H1 (cell line): ENCODE results near the gene CELF2. TPM values are rescaled to one million over a fixed set of nuclear protein-coding genes. Genes with fewer than 3 reads are reported as not detected.
A peak's percentile ranks its signal among the peaks of the same experiment; 100 is the strongest.

ENCODE experiments used
- CTCF ChIA-PET: fragments of 300-600 bp; sonication (Branson Sonifier 250); formaldehyde crosslinking; loops from one replicate; lab custom pipeline; 2021; ENCODE audit not compliant: partially characterized antibody; lab: Charles Lee
- POLR2A ChIA-PET: fragments of 300-600 bp; sonication (Branson Sonifier 250); formaldehyde crosslinking; loops from one replicate; lab custom pipeline; 2021; ENCODE audit warnings: inconsistent platforms; ENCODE audit not compliant: partially characterized antibody; lab: Charles Lee
- DNase-seq, 2 experiments: peaks; one replicate each; pipeline versions ENCODE4 v3.0.0 to v3.0.0-alpha.2; 2010 to 2022; ENCODE audit warnings: low spot score in 2 of 2, low read depth in 1 of 2, mixed read lengths in 1 of 2
- FAIRE-seq: peaks from 2 replicates; lab custom pipeline; 2011; peaks lifted over from hg19 to GRCh38; lab: Jason Lieb, UNC
- H2AFZ ChIP-seq: 2 replicates; pipeline ENCODE4 v1.8.1; 2012; ENCODE audit warnings: low read length, inconsistent platforms
- H2AK5ac ChIP-seq: 2 replicates; pipeline ENCODE4 v1.6.1; 2013; ENCODE audit warnings: low read depth, low read length
- H2BK120ac ChIP-seq: replicated peaks from 2 replicates; pipeline ENCODE3; 2013; ENCODE audit warnings: low read depth, low read length, inconsistent platforms
- H2BK12ac ChIP-seq: 2 replicates; pipeline ENCODE4 v1.6.1; 2013; ENCODE audit warnings: low read depth, low read length
- H2BK15ac ChIP-seq: 2 replicates; pipeline ENCODE4 v1.6.1; 2013; ENCODE audit warnings: low read length
- H2BK20ac ChIP-seq: 2 replicates; pipeline ENCODE4 v1.6.1; 2013; ENCODE audit warnings: low read length
- H2BK5ac ChIP-seq: 2 replicates; pipeline ENCODE4 v1.6.1; 2013; ENCODE audit warnings: low read depth, low read length
- H3K14ac ChIP-seq: 2 replicates; pipeline ENCODE4 v1.6.1; 2013; ENCODE audit warnings: inconsistent platforms; ENCODE audit not compliant: insufficient read length
- H3K18ac ChIP-seq: 2 replicates; pipeline ENCODE4 v1.6.1; 2013; ENCODE audit warnings: low read length; ENCODE audit errors: extremely low read depth
- H3K23ac ChIP-seq: 2 replicates; pipeline ENCODE4 v1.6.1; 2013; ENCODE audit warnings: inconsistent platforms; ENCODE audit not compliant: insufficient read length
- H3K23me2 ChIP-seq: 2 replicates; pipeline ENCODE4 v1.6.1; 2013; ENCODE audit warnings: low read depth, low read length
- H3K27ac ChIP-seq: 2 replicates; pipeline ENCODE4 v1.6.1; 2011; ENCODE audit warnings: low read depth, low read length, inconsistent platforms
- H3K27me3 ChIP-seq, 4 experiments: replicated peaks in 1 of 4; 1 replicate in 1 of 4; 2 replicates in 3 of 4; pipeline versions ENCODE4 v1.6.1 to v1.8.1; 2011 to 2013; ENCODE audit warnings: low read length in 3 of 4, mild to moderate bottlenecking in 3 of 4, inconsistent platforms in 2 of 4, mixed read lengths in 2 of 4, moderate library complexity in 1 of 4; ENCODE audit not compliant: control insufficient read depth in 3 of 4, insufficient read depth in 3 of 4; ENCODE audit errors: extremely low read depth in 1 of 4
- H3K36me3 ChIP-seq, 4 experiments: 2 replicates each; pipeline versions ENCODE4 v1.6.1 to v1.8.1; 2011 to 2013; ENCODE audit warnings: mild to moderate bottlenecking in 4 of 4, low read length in 3 of 4, moderate library complexity in 2 of 4, control low read depth in 1 of 4, inconsistent platforms in 1 of 4; ENCODE audit not compliant: insufficient read depth in 4 of 4, control insufficient read depth in 2 of 4
- H3K4ac ChIP-seq: replicated peaks from 2 replicates; pipeline ENCODE3; 2013; ENCODE audit warnings: low read length, low read depth, mixed read lengths, inconsistent platforms; ENCODE audit not compliant: insufficient read length
- H3K4me1 ChIP-seq, 4 experiments: replicated peaks in 1 of 4; 1 replicate in 1 of 4; 2 replicates in 3 of 4; pipeline versions ENCODE4 v1.6.1 to v1.8.1; 2011 to 2013; ENCODE audit warnings: low read length in 3 of 4, inconsistent platforms in 2 of 4, mixed read lengths in 1 of 4; ENCODE audit not compliant: insufficient read depth in 4 of 4, control insufficient read depth in 3 of 4
- H3K4me2 ChIP-seq, 2 experiments: 2 replicates each; pipeline versions ENCODE4 v1.6.1 to v1.8.1; 2011 to 2013; ENCODE audit warnings: low read depth in 2 of 2, low read length in 2 of 2, control low read depth in 1 of 2, inconsistent platforms in 1 of 2, mild to moderate bottlenecking in 1 of 2; ENCODE audit not compliant: insufficient read depth in 1 of 2
- H3K4me3 ChIP-seq, 4 experiments: fragments of 200-600, 300-600 bp in 1 of 4; sonication (generic), shearing (Covaris generic), sonication (Bioruptor Twin) in 1 of 4; 2 replicates each; pipeline versions ENCODE4 v1.5.1 to v1.8.1; 2011 to 2016; ENCODE audit warnings: low read length in 4 of 4, low read depth in 3 of 4, control low read depth in 2 of 4, inconsistent platforms in 2 of 4, mild to moderate bottlenecking in 2 of 4, mixed read lengths in 1 of 4, moderate library complexity in 1 of 4; ENCODE audit not compliant: insufficient read depth in 2 of 4; ENCODE audit errors: extremely low read depth in 1 of 4
- H3K56ac ChIP-seq: replicated peaks from 2 replicates; pipeline ENCODE3; 2013; ENCODE audit warnings: low read depth, mild to moderate bottlenecking, mixed read lengths, low read length, inconsistent platforms; ENCODE audit not compliant: insufficient read length
- H3K79me1 ChIP-seq: 2 replicates; pipeline ENCODE4 v1.6.1; 2013; ENCODE audit warnings: low read depth, low read length, control low read depth
- H3K79me2 ChIP-seq, 2 experiments: 2 replicates each; pipeline versions ENCODE4 v1.6.1 to v1.8.1; 2012 to 2013; ENCODE audit warnings: low read length in 2 of 2, mild to moderate bottlenecking in 2 of 2, inconsistent platforms in 1 of 2; ENCODE audit not compliant: insufficient read depth in 2 of 2, control insufficient read depth in 1 of 2
- H3K9ac ChIP-seq, 4 experiments: replicated peaks in 1 of 4; 1 replicate in 1 of 4; 2 replicates in 3 of 4; pipeline versions ENCODE4 v1.6.1 to v1.8.1; 2011 to 2013; ENCODE audit warnings: low read depth in 3 of 4, low read length in 3 of 4, control low read depth in 2 of 4, mild to moderate bottlenecking in 2 of 4, moderate library complexity in 2 of 4, inconsistent platforms in 1 of 4; ENCODE audit errors: extremely low read depth in 1 of 4
- H3K9me3 ChIP-seq, 2 experiments: 2 replicates each; pipeline versions ENCODE4 v1.6.1 to v1.8.1; 2012 to 2013; ENCODE audit warnings: mild to moderate bottlenecking in 2 of 2, moderate library complexity in 2 of 2, control low read depth in 1 of 2, inconsistent platforms in 1 of 2, low read depth in 1 of 2, low read length in 1 of 2, mixed read lengths in 1 of 2; ENCODE audit not compliant: insufficient read depth in 2 of 2
- H4K20me1 ChIP-seq, 2 experiments: replicated peaks in 1 of 2; 2 replicates each; pipeline versions ENCODE3 to v1.8.1; 2011 to 2013; ENCODE audit warnings: inconsistent platforms in 2 of 2, low read length in 2 of 2, mild to moderate bottlenecking in 1 of 2; ENCODE audit not compliant: insufficient read depth in 2 of 2, control insufficient read depth in 1 of 2
- H4K5ac ChIP-seq: 2 replicates; pipeline ENCODE4 v1.6.1; 2013; ENCODE audit warnings: low read length, low read depth, mixed read lengths, inconsistent platforms; ENCODE audit not compliant: insufficient read length
- H4K8ac ChIP-seq: 2 replicates; pipeline ENCODE4 v1.8.0; 2013; ENCODE audit warnings: mild to moderate bottlenecking, moderate library complexity, low read length, inconsistent platforms; ENCODE audit not compliant: insufficient read depth; ENCODE audit errors: extremely low read depth
- H4K91ac ChIP-seq: replicated peaks from 2 replicates; pipeline ENCODE3; 2013; ENCODE audit warnings: low read length, mixed read lengths, inconsistent platforms; ENCODE audit not compliant: insufficient read length
- JUN ChIP-seq: IDR thresholded peaks from 2 replicates; pipeline ENCODE4 v1.6.1; 2011; ENCODE audit warnings: low read depth, mild to moderate bottlenecking, improper control_type of control experiment, low read length
- RAD21 ChIP-seq, 2 experiments: IDR thresholded peaks in 1 of 2; conservative IDR thresholded peaks in 1 of 2; 2 replicates each; pipeline ENCODE4 v1.6.1; 2011; ENCODE audit warnings: low read depth in 2 of 2, low read length in 2 of 2, improper control_type of control experiment in 1 of 2, inconsistent platforms in 1 of 2, mild to moderate bottlenecking in 1 of 2, moderate library complexity in 1 of 2
- SP2 ChIP-seq: IDR thresholded peaks from 2 replicates; pipeline ENCODE4 v1.6.1; 2012; ENCODE audit warnings: mild to moderate bottlenecking, low read length, inconsistent platforms
- WGBS, 2 experiments: shearing (Covaris generic) in 1 of 2; methylation state at CpG; one replicate each; pipeline versions ENCODE4 v1.1.6 to v1.1.7; 2013 to 2015; ENCODE audit warnings: low lambda C conversion rate in 2 of 2, mixed read lengths in 2 of 2, inconsistent platforms in 1 of 2, low coverage in 1 of 2, missing lambda C conversion rate in 1 of 2; ENCODE audit not compliant: insufficient replicate concordance in 2 of 2, insufficient coverage in 1 of 2, insufficient read length in 1 of 2; ENCODE audit errors: extremely low coverage in 1 of 2, missing lambda C conversion rate in 1 of 2; 5-methylcytosine and 5-hydroxymethylcytosine counted together
- polyA plus RNA-seq, 7 experiments: library from polyadenylated mRNA; depleted of rRNA in 3 of 7; stranded (reverse) in 5 of 7; unstranded in 2 of 7; fragments of >200 nt in 5 of 7; fragments of 200-250 nt in 2 of 7; gene quantifications; 1 replicate in 5 of 7; 2 replicates in 1 of 7; 4 replicates in 1 of 7; pipeline versions ENCODE4 v1.2.1 to v1.2.3, GENCODE V29; 2011 to 2013; ENCODE audit warnings: missing spikeins in 2 of 7, mixed read lengths in 2 of 7
- total RNA-seq: library from RNA; stranded (reverse); fragmentation: NEBNext Ultra II Directional; extraction: Animal tissue kit (Norgen Biotek cat#: 25700); gene quantifications from 2 replicates; pipeline ENCODE4 v1.2.1, GENCODE V29; 2021
- TF ChIP-seq, protein P1 (sequence below), 3 experiments: IDR thresholded peaks; 1 replicate in 2 of 3; 2 replicates in 1 of 3; pipeline versions ENCODE4 v1.5.1 to v1.6.1; 2011; ENCODE audit warnings: low read length in 3 of 3, mild to moderate bottlenecking in 3 of 3, inconsistent platforms in 2 of 3, low read depth in 1 of 3, moderate library complexity in 1 of 3; ENCODE audit not compliant: insufficient read depth in 1 of 3; ENCODE audit errors: control extremely low read depth in 1 of 3

Gene CELF2
- total and polyA plus RNA-seq, 2 of the 8 experiments (the other 6 are each of a cell fraction or from before 2014, with no cell fraction given) = 18.3 to 22.7 TPM

- H3K4me3 ChIP-seq = no peak overlapping the region
- H2BK5ac ChIP-seq = no peak overlapping the region
- H3K79me1 ChIP-seq = no peaks in the 10 kb centered on the region; the same call in none of the 2 replicates
- no peaks in the 10 kb centered on the region for H3K9me3 ChIP-seq
- no peak overlapping the region for H2AFZ ChIP-seq
- DNase-seq = no peak
- H3K9ac ChIP-seq = no peak overlapping the region
- FAIRE-seq = no peak
- no peaks in the 10 kb centered on the region for H3K79me2 ChIP-seq
- no peak overlapping the region for H2AK5ac ChIP-seq
- H3K27me3 ChIP-seq = no peaks in the 10 kb centered on the region
- H4K20me1 ChIP-seq = no peaks in the 10 kb centered on the region
- no peaks in the 10 kb centered on the region for H3K36me3 ChIP-seq
- H3K23ac ChIP-seq = no peak overlapping the region
- peaks cover 0 to 4% (median 2%) of the 10 kb centered on the region in 4 experiments; a peak in 2 of 7 replicates for H3K4me1 ChIP-seq
- 89% methylated on average over 9 of the region's 9 CpGs; no CpG with 5 or more reads in 1 of the 2 experiments for WGBS, 2 experiments
- no peak overlapping the region for H3K14ac ChIP-seq
- H3K27ac ChIP-seq = no peak overlapping the region
- no peak overlapping the region for H2BK12ac ChIP-seq
- H3K56ac ChIP-seq = no peak overlapping the region
- H3K4me2 ChIP-seq = no peak overlapping the region
- ChIA-PET POLR2A (interaction anchor here (2.0 kb wide), 1 partner anchor 88 kb away, joined by 4 read pairs; the partner anchor contains the start of gene CELF2), CTCF (interaction anchor here (0.8 to 1.7 kb wide), 4 partner anchors 10 to 110 kb away, joined by 3 to 5 read pairs (median 3); no protein-coding TSS in a partner anchor)
- H3K18ac ChIP-seq = no peak overlapping the region
- no peak overlapping the region for H2BK120ac ChIP-seq
- no peak overlapping the region for H3K4ac ChIP-seq
- TF ChIP-seq RAD21 (IDR thresholded peaks at IDR 0.05 in 1 of 2, conservative IDR thresholded peaks at IDR 0.05 in 1 of 2; ENCODE audit: low read depth in 2 of 2, low read length in 2 of 2) (peak in 1 of 2 experiments; percentile 39; a peak in 2 of 4 replicates), JUN (no peak), SP2 (no peak)
- TF ChIP-seq, protein P1, sequence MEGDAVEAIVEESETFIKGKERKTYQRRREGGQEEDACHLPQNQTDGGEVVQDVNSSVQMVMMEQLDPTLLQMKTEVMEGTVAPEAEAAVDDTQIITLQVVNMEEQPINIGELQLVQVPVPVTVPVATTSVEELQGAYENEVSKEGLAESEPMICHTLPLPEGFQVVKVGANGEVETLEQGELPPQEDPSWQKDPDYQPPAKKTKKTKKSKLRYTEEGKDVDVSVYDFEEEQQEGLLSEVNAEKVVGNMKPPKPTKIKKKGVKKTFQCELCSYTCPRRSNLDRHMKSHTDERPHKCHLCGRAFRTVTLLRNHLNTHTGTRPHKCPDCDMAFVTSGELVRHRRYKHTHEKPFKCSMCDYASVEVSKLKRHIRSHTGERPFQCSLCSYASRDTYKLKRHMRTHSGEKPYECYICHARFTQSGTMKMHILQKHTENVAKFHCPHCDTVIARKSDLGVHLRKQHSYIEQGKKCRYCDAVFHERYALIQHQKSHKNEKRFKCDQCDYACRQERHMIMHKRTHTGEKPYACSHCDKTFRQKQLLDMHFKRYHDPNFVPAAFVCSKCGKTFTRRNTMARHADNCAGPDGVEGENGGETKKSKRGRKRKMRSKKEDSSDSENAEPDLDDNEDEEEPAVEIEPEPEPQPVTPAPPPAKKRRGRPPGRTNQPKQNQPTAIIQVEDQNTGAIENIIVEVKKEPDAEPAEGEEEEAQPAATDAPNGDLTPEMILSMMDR (IDR thresholded peaks at IDR 0.05; ENCODE audit: control extremely low read depth in 1 of 3, insufficient read depth in 1 of 3, low read depth in 1 of 3, low read length in 3 of 3) = peak in 2 of 3 experiments; percentile 42 to 49; a peak in 3 of 4 replicates
- no peak overlapping the region for H2BK15ac ChIP-seq
- H4K91ac ChIP-seq = no peak overlapping the region
- H2BK20ac ChIP-seq = no peak overlapping the region
- H4K8ac ChIP-seq = peak overlapping the region; percentile 28; the same call in 1 of the 2 replicates
- no peak overlapping the region for H4K5ac ChIP-seq
- 0 out of 2 replicates have a peak, but pooled peaks cover 2% of the 10 kb centered on the region for H3K23me2 ChIP-seq
These were observed 87.4 kb downstream of the CELF2 start for GRCh38 chr10:11104772-11105675.
